HG02763 (cell line): ENCODE data around the gene ORAI2.
"Not testable (repeated sequence)": the region's sequence is repeated elsewhere in the genome, so short reads cannot be mapped to it uniquely, and the experiment has no call there.

Experiments
- ATAC-seq: cut with Tn5 transposase; IDR thresholded peaks from one replicate; pipeline ENCODE4 v1.9.1; 2021; ENCODE audit warnings: mild to moderate bottlenecking, moderate library complexity; ENCODE audit not compliant: unreplicated experiment

ORAI2 gene

GRCh38 chr7:102433219-102434038, at the start of gene ORAI2:
TSS of gene ORAI2 (plus strand) at chr7:102433575. CDS start at chr7:102438957, 5,382 bp downstream.
- peak; percentile 61 for ATAC-seq

- ATAC-seq: no peak
These were observed 46.3 kb upstream of the ORAI2 start for GRCh38 chr7:102387064-102387463.

GRCh38 chr7:102389810-102390209, 43.6 kb upstream of the ORAI2 start:
- ATAC-seq: no peak

GRCh38 chr7:102390697-102391484, 42.5 kb upstream of the ORAI2 start:
- no peak for ATAC-seq

DNA sequence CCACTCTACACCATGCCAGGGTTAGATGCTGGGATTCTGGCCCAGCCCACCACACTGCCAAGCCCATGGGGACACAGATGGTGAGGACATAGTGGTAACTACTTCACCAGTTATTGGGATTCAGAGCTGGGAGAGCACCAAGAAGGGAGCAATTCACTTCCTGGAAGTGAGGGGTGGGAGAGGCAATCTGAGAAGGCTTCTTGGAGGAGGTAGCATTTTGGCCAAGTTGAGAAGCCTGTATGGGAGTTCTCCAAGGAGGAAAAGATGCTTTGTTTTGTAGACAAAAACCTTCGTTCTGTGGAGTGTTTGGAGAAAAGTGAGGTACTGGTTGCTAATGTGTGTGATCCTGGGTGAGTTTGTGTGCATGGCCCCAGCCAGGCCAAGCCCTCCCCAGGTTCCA, 41.0 kb upstream of the ORAI2 start:
- ATAC-seq: no peak

GRCh38 chr7:102393467-102393866, 39.9 kb upstream of the ORAI2 start:
- ATAC-seq: no peak

GRCh38 chr7:102395592-102395872, 37.8 kb upstream of the ORAI2 start:
- ATAC-seq: no peak

- peak; percentile 98 for ATAC-seq
These were observed 37.3 kb upstream of the ORAI2 start, which contains the start of gene PRKRIP1 for GRCh38 chr7:102395873-102396709. TSS of gene PRKRIP1 (plus strand) at chr7:102396363. CDS start at chr7:102396412, 49 bp downstream.

DNA sequence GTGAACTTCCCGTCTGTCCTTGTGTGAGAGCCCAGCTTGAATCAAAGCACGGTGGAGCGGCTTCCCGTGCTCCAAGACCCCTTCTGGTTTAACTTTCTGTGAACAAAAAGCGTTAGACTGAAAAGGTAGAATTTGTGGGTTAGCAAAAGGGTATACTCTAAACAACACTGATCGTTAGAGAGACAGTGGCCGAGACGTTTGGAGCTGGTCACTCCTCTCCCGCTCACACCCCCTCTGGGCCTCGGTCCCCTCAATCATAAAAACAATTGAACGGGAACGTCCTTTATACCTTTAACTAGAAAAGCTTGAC, 36.7 kb upstream of the ORAI2 start:
- ATAC-seq: no peak

DNA sequence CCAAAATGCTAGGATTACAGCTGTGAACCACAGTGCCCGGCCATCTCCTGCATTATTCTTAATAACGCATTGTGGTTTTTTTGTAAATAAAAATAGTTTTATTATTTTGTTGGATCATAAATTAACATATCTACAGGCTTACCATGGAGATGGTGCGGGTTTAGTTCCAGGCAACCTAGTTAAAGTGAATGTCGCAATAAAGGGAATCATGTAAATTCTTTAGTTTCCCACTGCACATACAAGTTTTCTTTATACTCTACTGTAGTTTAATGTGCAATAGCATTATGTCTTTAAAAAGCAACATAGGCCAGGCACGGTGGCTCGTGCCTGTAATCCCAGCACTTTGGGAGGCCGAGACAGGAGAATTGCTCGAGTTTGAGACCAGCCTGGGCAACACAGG, 34.8 kb upstream of the ORAI2 start:
- ATAC-seq: no peak

- no peak for ATAC-seq
These were observed 33.0 kb upstream of the ORAI2 start for GRCh38 chr7:102400360-102400759.

GRCh38 chr7:102403563-102403962, 29.8 kb upstream of the ORAI2 start:
- no peak for ATAC-seq

DNA sequence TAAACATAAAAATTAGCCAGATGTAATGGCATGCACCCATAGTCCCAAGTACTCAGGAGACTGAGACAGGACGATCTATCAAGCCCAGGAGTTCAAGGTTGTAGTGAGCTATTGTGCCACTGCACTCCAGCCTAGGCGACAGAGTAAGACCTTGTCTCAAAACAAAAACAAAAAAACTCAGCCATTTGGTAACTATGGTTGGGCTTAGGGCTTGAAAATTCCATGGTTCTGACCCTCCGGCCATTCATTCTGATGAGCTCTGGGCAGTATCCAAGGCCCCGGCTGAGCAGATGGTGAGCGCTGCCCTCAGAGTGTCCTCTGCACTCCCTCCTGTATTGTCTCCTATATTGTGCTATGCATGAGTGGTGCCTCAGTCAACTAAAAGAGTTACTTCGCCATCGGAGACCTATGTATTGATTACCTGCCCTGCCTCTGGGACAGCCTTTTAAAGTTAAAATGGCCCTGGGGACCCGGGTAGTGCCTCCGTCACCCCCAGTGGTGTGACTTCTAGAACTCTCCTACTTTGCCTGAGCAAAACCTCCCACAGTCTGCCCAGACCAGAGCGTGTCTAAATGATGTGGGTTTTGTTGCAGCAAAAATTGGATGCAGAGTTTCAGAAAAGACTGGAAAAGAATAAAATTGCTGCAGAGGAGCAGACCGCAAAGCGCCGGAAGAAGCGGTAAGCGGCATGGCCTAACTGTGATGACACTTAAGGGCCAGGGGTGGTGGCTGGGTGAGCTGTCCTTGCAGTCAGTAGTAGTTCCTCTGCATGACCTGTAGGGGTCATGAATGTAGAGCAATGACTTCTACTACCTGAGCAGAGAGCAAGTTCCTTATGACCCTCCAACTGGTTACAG, 29.1 kb upstream of the ORAI2 start:
- ATAC-seq: peak; percentile 62

DNA sequence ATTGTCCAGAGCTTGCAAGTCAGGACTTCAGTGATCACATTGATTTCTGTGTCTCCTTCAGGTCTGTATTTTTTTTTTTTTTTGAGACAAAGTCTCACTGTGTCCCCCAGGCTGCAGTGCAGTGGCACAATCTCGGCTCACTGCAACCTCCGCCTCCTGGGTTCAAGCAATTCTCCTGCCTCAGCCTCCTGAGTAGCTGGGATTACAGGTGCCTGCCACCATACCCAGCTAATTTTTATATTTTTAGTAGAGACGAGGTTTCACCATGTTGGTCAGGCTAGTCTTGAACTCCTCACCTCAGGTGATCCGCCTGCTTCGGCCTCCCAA, 28.6 kb upstream of the ORAI2 start:
- ATAC-seq: not testable (repeated sequence)

DNA sequence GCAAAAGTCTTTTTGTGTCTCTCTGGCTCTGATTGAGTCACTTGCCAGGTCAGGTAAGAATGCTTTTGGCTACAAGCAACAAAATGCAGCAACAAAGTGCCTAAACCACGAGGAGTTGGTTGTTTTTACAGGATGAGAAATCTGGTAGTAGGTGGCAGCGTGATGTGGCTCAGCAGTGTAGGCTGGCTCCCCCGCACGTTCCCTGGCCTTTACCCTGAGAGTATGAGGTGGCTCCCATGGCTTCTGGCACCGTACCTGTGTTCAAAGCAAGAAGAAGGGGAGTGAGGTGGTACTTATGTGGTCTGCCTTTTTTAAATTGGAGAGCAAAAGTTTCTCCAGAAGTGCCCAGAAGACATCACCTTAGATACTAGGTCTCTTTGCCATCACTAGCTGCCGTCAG, 25.5 kb upstream of the ORAI2 start:
- no peak for ATAC-seq

DNA sequence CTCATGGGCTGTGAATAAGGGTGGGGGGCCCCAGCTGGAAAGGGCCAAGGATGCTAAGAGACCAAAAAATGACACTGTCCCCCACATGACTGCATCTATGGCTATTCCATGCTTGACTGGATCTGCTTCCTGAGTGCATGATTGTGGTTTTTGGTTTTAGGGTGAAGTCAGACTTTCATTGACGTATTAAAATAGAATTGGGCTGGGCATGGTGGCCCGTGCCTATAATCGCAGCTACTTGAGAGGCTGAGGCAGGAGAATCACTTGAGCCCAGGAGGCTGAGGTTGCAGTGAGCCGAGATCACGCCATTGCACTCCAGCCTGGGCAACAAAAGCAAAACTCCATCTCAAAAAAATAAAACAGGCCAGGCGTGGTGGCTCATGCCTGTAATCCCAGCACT, 24.8 kb upstream of the ORAI2 start:
- ATAC-seq: not testable (repeated sequence)

GRCh38 chr7:102409340-102409739, 24.0 kb upstream of the ORAI2 start:
- ATAC-seq: no peak

DNA sequence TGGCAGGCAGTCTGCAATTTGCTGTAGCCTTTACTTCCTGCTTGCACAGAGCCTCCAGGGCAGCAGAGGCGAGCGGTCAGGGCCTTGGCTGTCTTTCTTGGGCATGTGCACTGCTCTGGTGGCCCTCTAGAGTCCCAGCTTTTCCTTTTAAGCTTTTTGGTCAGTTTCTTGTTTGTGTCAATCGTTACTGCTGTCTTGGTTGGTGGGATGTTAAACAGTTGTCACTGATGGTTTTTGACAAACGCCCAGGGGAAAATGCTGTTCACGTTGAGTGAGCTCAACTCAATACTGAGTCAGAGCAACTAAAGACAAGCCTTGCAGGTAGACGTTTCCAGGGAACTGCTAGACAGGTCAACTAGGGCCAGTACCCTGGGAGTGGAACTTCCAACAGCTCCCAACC, 23.3 kb upstream of the ORAI2 start:
- ATAC-seq: no peak

DNA sequence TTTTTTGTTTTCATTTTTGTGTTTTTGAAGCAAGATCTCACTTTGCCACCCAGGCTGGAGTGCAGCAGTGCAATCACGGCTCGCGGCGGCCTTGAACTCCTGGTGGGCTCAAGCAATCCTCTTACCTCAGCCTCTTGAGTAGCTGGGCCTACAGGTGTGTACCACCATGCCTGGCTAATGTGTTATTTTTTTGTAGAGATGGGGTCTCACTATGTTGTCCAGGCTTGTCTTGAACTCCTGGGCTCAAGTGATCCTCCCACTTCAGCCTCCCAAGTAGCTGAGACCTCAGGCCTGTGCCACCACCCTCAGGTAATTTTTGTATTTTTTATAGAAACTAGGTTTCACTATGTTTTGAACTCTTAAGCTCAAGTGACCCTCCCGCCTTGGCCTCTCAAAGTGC, 22.5 kb upstream of the ORAI2 start:
- no peak for ATAC-seq

DNA sequence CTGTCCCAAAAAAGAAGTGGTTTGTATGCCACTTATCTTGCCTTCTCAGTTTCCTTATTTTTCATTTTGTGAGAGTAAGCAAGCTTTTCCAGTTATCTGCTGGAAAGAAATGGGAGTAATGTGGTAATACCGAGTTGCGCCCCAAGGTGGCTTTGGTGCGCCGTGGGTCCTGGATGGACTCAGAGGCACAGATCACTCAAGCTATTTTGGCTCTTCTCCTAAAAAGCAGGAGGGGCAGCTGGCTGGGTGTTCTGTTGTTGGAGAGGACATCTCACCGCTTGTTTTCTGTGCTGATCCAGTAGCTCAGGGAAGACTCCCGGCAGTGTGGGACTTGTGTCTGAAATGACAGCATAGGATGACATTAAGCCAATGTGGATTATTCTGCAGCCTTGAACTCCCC, 20.8 kb upstream of the ORAI2 start:
- no peak for ATAC-seq

DNA sequence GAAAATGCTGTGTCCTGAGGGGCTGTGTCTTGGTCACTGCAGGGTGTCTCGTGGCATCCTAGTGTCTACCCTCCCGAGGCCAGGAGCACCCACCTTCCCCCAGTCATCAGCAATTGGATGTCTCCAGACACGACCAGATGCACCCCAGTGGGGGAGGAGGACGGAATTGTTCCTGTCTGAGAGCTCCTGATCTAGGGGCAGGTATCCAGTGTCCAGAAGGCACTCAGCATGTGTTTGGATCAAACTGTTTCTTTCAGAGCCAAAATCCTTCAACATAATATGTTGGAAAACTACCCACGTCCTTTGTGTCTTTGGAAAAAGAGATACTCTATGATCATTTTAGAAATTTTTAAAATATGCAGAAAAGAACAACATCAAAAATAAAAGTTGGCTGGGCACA, 20.3 kb upstream of the ORAI2 start:
- no peak for ATAC-seq
